Right lobe of liver (tissue), 6 donors: ENCODE data around the gene KIAA0319L. TPM values are rescaled to one million over a fixed set of nuclear protein-coding genes. Genes with fewer than 3 reads are reported as not detected.
A peak's percentile ranks its signal among the peaks of the same experiment; 100 is the strongest.

ENCODE experiments used
- ATAC-seq, 4 donors: fragments of 200-7000 bp; cut with Tn5 transposase; one replicate each; pipeline ENCODE4 v1.9.1; 2020; ENCODE audit warnings: mild to moderate bottlenecking in 4 of 4, moderate library complexity in 4 of 4
- DNase-seq, 3 donors: peaks; one replicate each; pipeline ENCODE4 v3.0.0-alpha.2; 2020
- H3K27ac ChIP-seq, 3 donors: fragments of 200-600 bp; one replicate each; pipeline ENCODE4 v1.8.0; 2022
- H3K27me3 ChIP-seq, 2 donors: fragments of 200-600 bp; one replicate each; pipeline ENCODE4 v1.8.0; 2022
- H3K36me3 ChIP-seq, 4 donors: fragments of 200-600 bp; sonication (generic) in 1 of 4; one replicate each; pipeline versions ENCODE4 v1.5.1 to v1.8.0; 2017 to 2022; ENCODE audit warnings: control low read depth in 1 of 4
- H3K4me1 ChIP-seq, 4 donors: fragments of 200-600 bp; sonication (generic) in 1 of 4; one replicate each; pipeline versions ENCODE4 v1.5.1 to v1.8.0; 2017 to 2022; ENCODE audit warnings: control low read depth in 1 of 4
- H3K4me3 ChIP-seq, 3 donors: fragments of 200-600 bp; one replicate each; pipeline ENCODE4 v1.8.0; 2022
- H3K9me3 ChIP-seq, 4 donors: fragments of 200-600 bp; sonication (generic) in 1 of 4; one replicate each; pipeline versions ENCODE4 v1.5.1 to v1.8.0; 2017 to 2022; ENCODE audit warnings: control low read depth in 1 of 4
- CTCF ChIP-seq, 4 donors: fragments of 200-600 bp in 3 of 4; fragments of 450-650 bp in 1 of 4; IDR thresholded peaks; one replicate each; pipeline versions ENCODE4 v1.5.1 to v1.8.0; 2016 to 2022; ENCODE audit warnings: antibody characterized with exemption in 4 of 4, mild to moderate bottlenecking in 2 of 4
- POLR2A ChIP-seq: fragments of 450-650 bp; IDR thresholded peaks from one replicate; pipeline ENCODE4 v1.6.1; 2017; ENCODE audit warnings: antibody characterized with exemption, mild to moderate bottlenecking
- WGBS: methylation state at CpG from one replicate; pipeline ENCODE4 v1.1.6; 2018; ENCODE audit warnings: low coverage, low lambda C conversion rate; ENCODE audit not compliant: insufficient coverage; ENCODE audit errors: missing lambda C conversion rate; 5-methylcytosine and 5-hydroxymethylcytosine counted together
- intact Hi-C, 2 donors: fragments of 100-400 bp; cut with DNase I; formaldehyde crosslinking; loops; one replicate each; pipeline versions ENCODE4 v1.11.2 to v1.14.1; 2022
- total RNA-seq, 6 experiments: library from RNA; depleted of rRNA in 2 of 6; stranded (reverse); fragments of >200 nt in 2 of 6; fragmentation: NEBNext Ultra II Directional in 3 of 6; extraction: Animal tissue kit (Norgen Biotek cat#: 25700) in 3 of 6; gene quantifications; one replicate each; pipeline versions ENCODE4 v1.1.0 to v1.2.4, GENCODE V29; 2016 to 2023
- donor health status: DM: no; HTN: yes; CAD: no.
- donor health status: DM: no; HTN: no; CAD: no.
- donor health status: DM: no; HTN: no; CAD: no.
- donor health status: DM: no; HTN: yes; CAD: no.
- donor health status: DM: no; HTN: yes; CAD: no.

Gene KIAA0319L
- total RNA-seq, 6 experiments from 2014 or later: 35.3 to 84.9 (median 54.3) TPM

- peak overlapping the region in 1 of 3 donors; percentile 47 for H3K4me3 ChIP-seq
- 67% methylated on average over 4 of the region's 10 CpGs for WGBS
- TF ChIP-seq POLR2A (no peak), CTCF (IDR thresholded peaks at IDR 0.05) (no peak)
- no peak overlapping the region for H3K27ac ChIP-seq
- intact Hi-C loops: no loop called here
- peaks cover 0 to 23% of the 10 kb centered on the region in 2 donors for H3K27me3 ChIP-seq
- H3K36me3 ChIP-seq: no peaks in the 10 kb centered on the region
- DNase-seq: no peak
- ATAC-seq: no peak
- H3K4me1 ChIP-seq: peaks cover 0 to 21% (median 0%) of the 10 kb centered on the region in 4 donors
- H3K9me3 ChIP-seq: no peaks in the 10 kb centered on the region
These were observed 19.0 kb upstream of the KIAA0319L start for GRCh38 chr1:35576061-35576765.

- TF ChIP-seq POLR2A (no peak), CTCF (IDR thresholded peaks at IDR 0.05) (no peak)
- 97% methylated on average over 4 of the region's 5 CpGs for WGBS
- no peaks in the 10 kb centered on the region for H3K36me3 ChIP-seq
- peaks cover 0 to 27% of the 10 kb centered on the region in 2 donors for H3K27me3 ChIP-seq
- no peaks in the 10 kb centered on the region for H3K9me3 ChIP-seq
- intact Hi-C loops: no loop called here
- ATAC-seq (no peak), DNase-seq (no peak)
- H3K4me1 ChIP-seq: peaks cover 0 to 21% (median 0%) of the 10 kb centered on the region in 4 donors
- H3K4me3 ChIP-seq: no peak overlapping the region
- H3K27ac ChIP-seq: no peak overlapping the region
These were observed 18.3 kb upstream of the KIAA0319L start for GRCh38 chr1:35575416-35575958.

GRCh38 chr1:35574655-35575415 is 17.6 kb upstream of the KIAA0319L start:
- peaks cover 0 to 27% of the 10 kb centered on the region in 2 donors for H3K27me3 ChIP-seq
- ATAC-seq (no peak), DNase-seq (no peak)
- WGBS: 47% methylated on average over 8 of the region's 30 CpGs
- no peak overlapping the region for H3K27ac ChIP-seq
- H3K4me3 ChIP-seq: no peak overlapping the region
- intact Hi-C loops: no loop called here
- H3K4me1 ChIP-seq: peaks cover 0 to 21% (median 0%) of the 10 kb centered on the region in 4 donors
- no peaks in the 10 kb centered on the region for H3K9me3 ChIP-seq
- H3K36me3 ChIP-seq: no peaks in the 10 kb centered on the region
- no peak for TF ChIP-seq POLR2A
- no peak for TF ChIP-seq CTCF (IDR thresholded peaks at IDR 0.05)

- ATAC-seq (no peak), DNase-seq (no peak)
- TF ChIP-seq POLR2A (no peak), CTCF (IDR thresholded peaks at IDR 0.05) (no peak)
- Histone ChIP-seq H3K27ac (no peak overlapping the region), H3K4me1 (peaks cover 0 to 21% (median 0%) of the 10 kb centered on the region in 4 donors), H3K27me3 (peaks cover 0 to 27% of the 10 kb centered on the region in 2 donors), H3K36me3 (no peaks in the 10 kb centered on the region), H3K9me3 (no peaks in the 10 kb centered on the region), H3K4me3 (no peak overlapping the region)
- intact Hi-C loops: no loop called here
- WGBS: 60% methylated on average over 14 of the region's 48 CpGs
These were observed 17.0 kb upstream of the KIAA0319L start for GRCh38 chr1:35574125-35574654.
